Activated CD4-positive, alpha-beta T cell treated with anti-CD3 and anti-CD28 coated beads, Interleukin-2, amount 10 ng/mL, durations not matched to agents 24 days and 14 days (primary cell): ENCODE measurements around the gene PRUNE2. TPM values are rescaled to one million over a fixed set of nuclear protein-coding genes. Genes with fewer than 3 reads are reported as not detected.

Experiments
- DNase-seq: peaks from one replicate; pipeline ENCODE4 v3.0.0; 2022
- H3K27ac Mint-ChIP-seq: one replicate; pipeline ENCODE4 v1.8.0; 2022; ENCODE audit warnings: mild to moderate bottlenecking, mixed read lengths
- H3K27me3 Mint-ChIP-seq: one replicate; pipeline ENCODE4 v1.8.0; 2022; ENCODE audit warnings: mixed read lengths
- H3K36me3 Mint-ChIP-seq: one replicate; pipeline ENCODE4 v1.8.0; 2022; ENCODE audit warnings: low read depth, mild to moderate bottlenecking, mixed read lengths
- H3K4me1 Mint-ChIP-seq: one replicate; pipeline ENCODE4 v1.8.0; 2021; ENCODE audit warnings: mixed read lengths
- H3K4me3 Mint-ChIP-seq: one replicate; pipeline ENCODE4 v1.8.0; 2022; ENCODE audit warnings: mild to moderate bottlenecking, moderate library complexity, mixed read lengths
- H3K9me3 Mint-ChIP-seq: one replicate; pipeline ENCODE4 v1.8.0; 2021; ENCODE audit warnings: mixed read lengths
- intact Hi-C: fragments of 100-400 bp; cut with micrococcal nuclease; formaldehyde crosslinking; loops from one replicate; pipeline ENCODE4 v1.15.1; 2023
- total RNA-seq: library from RNA; stranded (reverse); gene quantifications from 2 replicates; pipeline ENCODE4 v1.2.3, GENCODE V29; 2022

The PRUNE2 gene
- total RNA-seq, 1 donor from 2014 or later, result 0.40 TPM

DNA sequence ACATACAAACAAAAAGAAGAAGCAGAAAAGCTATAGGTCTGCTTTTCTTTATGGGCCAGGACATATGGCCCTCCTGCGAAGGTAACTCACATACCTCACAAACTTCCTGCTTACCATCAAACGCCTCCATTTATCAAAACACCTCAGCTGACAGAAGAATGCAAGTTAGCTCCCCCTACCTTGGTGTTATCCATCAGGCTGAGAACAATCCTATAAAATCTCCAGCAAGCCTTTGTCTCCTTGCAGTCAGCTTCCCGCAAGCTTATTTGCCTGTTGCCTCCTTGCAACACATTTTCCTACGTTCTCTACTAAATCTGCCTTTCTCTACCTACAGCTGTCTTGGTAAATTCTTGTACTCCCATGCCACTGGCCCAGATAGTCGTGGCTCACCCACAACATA is 164.4 kb downstream of the PRUNE2 start:
- H3K27ac Mint-ChIP-seq, result no peak overlapping the region
- no peak overlapping the region for H3K4me3 Mint-ChIP-seq
- intact Hi-C loops, result no loop called here
- H3K27me3 Mint-ChIP-seq, result peaks cover 4% of the 10 kb centered on the region
- peaks cover 10% of the 10 kb centered on the region for H3K9me3 Mint-ChIP-seq
- peaks cover 7% of the 10 kb centered on the region for H3K4me1 Mint-ChIP-seq
- H3K36me3 Mint-ChIP-seq, result no peaks in the 10 kb centered on the region
- no peak for DNase-seq

DNA sequence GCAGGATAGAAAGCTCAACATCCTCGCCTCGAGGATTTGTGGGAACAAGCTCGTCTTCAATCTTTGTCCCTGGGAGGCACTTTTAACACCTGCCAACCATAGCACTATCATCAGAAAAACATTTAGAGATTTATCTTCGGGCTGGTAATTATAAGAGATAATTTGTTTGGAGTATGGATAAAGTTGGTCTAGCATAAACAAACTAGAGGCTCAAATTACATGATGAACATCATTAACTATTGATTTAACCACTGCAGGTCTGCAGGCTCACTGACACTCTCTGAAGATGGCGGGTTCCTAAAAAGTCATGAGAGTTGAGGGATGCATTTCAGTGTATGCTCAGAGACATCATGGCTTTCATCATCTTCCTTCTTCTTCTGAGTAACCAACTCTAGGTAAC is 167.5 kb downstream of the PRUNE2 start:
- Mint-ChIP-seq H3K4me3 (no peak overlapping the region), H3K36me3 (no peaks in the 10 kb centered on the region), H3K4me1 (no peaks in the 10 kb centered on the region), H3K27me3 (peaks cover 8% of the 10 kb centered on the region), H3K27ac (no peak overlapping the region), H3K9me3 (peaks cover 10% of the 10 kb centered on the region)
- intact Hi-C loops, result no loop called here
- DNase-seq, result no peak

DNA sequence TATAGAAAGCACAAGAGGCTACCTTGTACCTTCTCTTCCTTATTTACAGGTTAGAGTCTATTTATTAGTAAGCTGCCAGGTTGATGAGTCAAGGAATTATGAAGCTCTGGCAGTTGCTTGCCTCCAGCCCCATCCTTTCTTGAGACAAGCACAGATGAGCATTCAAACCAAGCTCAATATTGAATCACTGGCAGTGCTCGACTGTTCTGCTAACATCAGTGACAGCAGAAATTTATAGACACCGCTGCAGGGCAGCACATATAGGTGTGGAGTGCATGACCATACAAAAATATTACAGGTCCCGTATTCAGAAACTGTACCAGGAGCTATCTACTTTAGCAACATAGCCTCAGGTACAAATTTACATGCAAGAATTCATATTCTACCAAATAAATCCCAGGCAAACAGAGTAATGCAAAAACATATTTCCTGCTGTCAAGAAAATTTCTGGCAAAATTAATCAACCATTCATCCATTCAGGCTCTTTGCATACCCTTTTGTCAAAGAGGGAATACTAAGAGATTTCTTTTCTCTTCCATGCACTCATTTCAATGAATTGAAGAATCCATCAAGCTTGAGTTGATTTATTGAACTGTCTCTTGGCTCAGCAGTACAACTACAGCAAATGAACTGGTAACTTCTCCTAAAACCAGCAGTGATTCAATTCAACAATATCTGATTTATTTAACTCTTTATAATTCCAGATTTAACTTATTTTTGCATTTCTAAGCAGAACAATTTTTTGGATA is 168.6 kb downstream of the PRUNE2 start:
- intact Hi-C loops, result no loop called here
- no peaks in the 10 kb centered on the region for H3K4me1 Mint-ChIP-seq
- H3K36me3 Mint-ChIP-seq, result no peaks in the 10 kb centered on the region
- no peak overlapping the region for H3K27ac Mint-ChIP-seq
- no peak for DNase-seq
- peaks cover 6% of the 10 kb centered on the region for H3K9me3 Mint-ChIP-seq
- peaks cover 8% of the 10 kb centered on the region for H3K27me3 Mint-ChIP-seq
- H3K4me3 Mint-ChIP-seq, result no peak overlapping the region

DNA sequence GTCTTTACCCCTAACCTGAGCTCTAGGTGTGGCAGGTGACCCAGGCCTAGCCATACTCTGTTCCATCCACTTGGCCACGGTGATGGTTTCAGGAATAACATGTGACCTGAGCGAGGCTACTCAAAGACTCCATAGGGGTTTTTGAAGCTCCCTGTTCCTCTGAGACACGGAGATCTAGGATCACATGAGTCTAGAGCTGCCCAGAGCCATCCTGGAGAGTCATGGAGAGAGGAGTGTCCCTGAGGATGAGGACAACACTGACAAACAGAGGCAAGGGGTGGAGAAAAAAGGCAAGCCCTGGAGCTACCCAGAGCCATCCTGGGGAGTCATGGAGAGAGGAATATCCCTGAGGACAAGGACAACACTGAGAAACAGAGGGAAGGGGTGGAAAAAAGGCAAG is 171.2 kb downstream of the PRUNE2 start:
- H3K27me3 Mint-ChIP-seq, result peaks cover 10% of the 10 kb centered on the region
- H3K4me3 Mint-ChIP-seq, result no peak overlapping the region
- no peak overlapping the region for H3K27ac Mint-ChIP-seq
- intact Hi-C loops, result no loop called here
- H3K36me3 Mint-ChIP-seq, result no peaks in the 10 kb centered on the region
- no peaks in the 10 kb centered on the region for H3K9me3 Mint-ChIP-seq
- no peak for DNase-seq
- H3K4me1 Mint-ChIP-seq, result no peaks in the 10 kb centered on the region

DNA sequence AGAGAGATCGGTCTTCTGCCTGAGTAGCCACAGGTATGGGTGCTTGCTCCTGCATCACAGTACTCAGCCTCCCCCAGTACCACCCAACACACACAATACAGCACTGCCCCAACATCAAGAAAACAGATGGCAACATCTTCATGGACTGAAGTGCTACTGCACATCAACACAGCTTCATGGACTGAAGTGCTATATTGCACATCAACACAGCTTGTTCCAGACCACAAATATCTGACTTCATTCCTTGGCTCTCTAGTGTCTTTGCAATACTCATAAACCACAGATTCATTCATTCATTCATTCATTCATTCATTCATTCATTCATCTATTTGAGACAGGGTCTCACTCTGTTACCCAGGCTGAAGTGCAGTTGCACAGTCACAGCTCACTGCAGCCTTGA is 172.8 kb downstream of the PRUNE2 start:
- peaks cover 9% of the 10 kb centered on the region for H3K27me3 Mint-ChIP-seq
- no peaks in the 10 kb centered on the region for H3K9me3 Mint-ChIP-seq
- no peaks in the 10 kb centered on the region for H3K4me1 Mint-ChIP-seq
- no peak for DNase-seq
- H3K36me3 Mint-ChIP-seq, result no peaks in the 10 kb centered on the region
- H3K4me3 Mint-ChIP-seq, result no peak overlapping the region
- H3K27ac Mint-ChIP-seq, result no peak overlapping the region
- intact Hi-C loops, result no loop called here

DNA sequence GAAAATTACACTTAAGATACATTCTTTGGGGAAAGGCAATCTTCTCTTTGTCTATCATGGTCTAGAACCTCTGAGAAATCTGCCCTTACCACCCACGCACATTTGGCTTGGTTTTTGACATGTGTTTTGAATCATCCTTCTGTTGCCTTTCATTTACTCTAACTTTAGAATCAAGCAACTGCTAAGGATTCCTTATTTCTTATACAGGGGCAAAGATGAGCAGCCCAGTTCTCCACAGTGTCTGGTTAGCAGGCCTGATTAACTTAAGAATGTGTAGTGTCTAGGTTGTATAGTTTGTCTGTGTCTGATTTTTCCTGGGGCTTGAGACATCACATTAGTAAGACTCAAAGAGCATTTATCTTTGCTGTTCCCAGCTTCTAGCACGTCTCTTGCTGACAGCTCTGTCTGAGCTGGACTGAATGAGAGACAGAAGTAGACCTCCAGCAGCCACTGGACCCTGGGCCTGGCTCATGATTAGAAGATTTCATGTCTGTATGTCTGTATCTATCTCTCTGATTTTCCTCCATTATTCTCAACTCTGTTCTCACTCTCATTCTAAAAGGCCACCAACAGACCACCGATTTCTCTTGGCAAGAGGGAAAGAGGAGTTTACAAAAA is 173.5 kb downstream of the PRUNE2 start:
- DNase-seq, result no peak
- no peak overlapping the region for H3K4me3 Mint-ChIP-seq
- H3K9me3 Mint-ChIP-seq, result no peaks in the 10 kb centered on the region
- no peaks in the 10 kb centered on the region for H3K36me3 Mint-ChIP-seq
- no peak overlapping the region for H3K27ac Mint-ChIP-seq
- intact Hi-C loops, result no loop called here
- no peaks in the 10 kb centered on the region for H3K4me1 Mint-ChIP-seq
- peaks cover 9% of the 10 kb centered on the region for H3K27me3 Mint-ChIP-seq

DNA sequence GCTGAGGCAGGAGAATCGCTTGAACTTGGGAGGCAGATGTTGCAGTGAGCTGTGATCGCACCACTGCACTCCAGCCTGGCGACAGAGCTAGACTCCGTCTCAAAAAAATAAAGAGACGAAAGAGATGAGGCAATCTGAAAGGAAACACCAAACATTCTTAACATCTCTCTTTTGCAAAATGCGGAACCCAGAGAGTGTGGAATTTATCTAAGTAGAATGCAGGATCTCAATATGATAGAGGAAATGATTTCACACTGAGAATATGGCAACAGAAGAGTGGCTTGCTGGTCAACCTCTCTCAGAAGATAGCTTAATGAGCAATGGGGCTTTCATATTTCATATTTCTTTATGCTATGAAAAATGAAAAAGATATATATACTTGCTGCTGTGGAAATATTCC is 175.1 kb downstream of the PRUNE2 start:
- intact Hi-C loops, result no loop called here
- no peaks in the 10 kb centered on the region for H3K9me3 Mint-ChIP-seq
- no peak overlapping the region for H3K27ac Mint-ChIP-seq
- peaks cover 17% of the 10 kb centered on the region for H3K27me3 Mint-ChIP-seq
- DNase-seq, result no peak
- no peaks in the 10 kb centered on the region for H3K36me3 Mint-ChIP-seq
- no peaks in the 10 kb centered on the region for H3K4me1 Mint-ChIP-seq
- no peak overlapping the region for H3K4me3 Mint-ChIP-seq

DNA sequence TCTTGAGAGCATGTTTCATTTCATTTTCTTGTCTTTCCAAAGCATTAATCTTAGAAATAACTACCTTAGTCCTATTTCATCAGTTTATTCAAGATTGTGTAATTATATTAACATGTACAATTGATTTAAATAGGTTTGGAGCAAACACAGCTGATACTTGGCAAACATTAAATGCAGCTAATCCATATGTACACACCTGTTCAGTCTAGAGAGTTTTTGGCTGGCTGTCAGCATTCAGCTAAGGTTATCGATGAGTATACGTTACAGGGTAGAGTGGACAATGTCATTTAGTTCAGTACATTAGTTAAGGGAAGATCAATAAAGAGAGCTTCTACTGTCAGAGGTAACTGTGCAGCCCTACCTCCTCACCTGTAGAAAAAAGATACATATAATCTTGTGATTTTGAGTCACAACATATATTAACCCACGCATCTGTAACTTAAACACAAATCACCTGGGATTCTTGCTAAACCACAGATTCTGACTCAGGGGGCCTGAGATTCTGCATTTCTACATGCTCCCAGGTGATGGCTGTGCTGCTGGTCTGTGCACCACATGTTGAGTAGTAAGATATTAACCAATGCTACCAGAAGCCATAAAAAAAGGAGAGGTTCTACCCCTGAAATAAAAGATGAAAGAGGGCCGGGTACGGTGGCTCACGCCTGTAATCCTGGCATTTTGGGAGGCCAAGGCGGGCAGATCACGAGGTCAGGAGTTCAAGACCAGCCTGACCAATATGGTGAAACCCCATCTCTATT is 175.8 kb downstream of the PRUNE2 start:
- DNase-seq, result no peak
- intact Hi-C loops, result no loop called here
- Mint-ChIP-seq H3K27ac (no peak overlapping the region), H3K27me3 (peaks cover 21% of the 10 kb centered on the region), H3K9me3 (no peaks in the 10 kb centered on the region), H3K4me1 (no peaks in the 10 kb centered on the region), H3K4me3 (no peak overlapping the region), H3K36me3 (no peaks in the 10 kb centered on the region)

DNA sequence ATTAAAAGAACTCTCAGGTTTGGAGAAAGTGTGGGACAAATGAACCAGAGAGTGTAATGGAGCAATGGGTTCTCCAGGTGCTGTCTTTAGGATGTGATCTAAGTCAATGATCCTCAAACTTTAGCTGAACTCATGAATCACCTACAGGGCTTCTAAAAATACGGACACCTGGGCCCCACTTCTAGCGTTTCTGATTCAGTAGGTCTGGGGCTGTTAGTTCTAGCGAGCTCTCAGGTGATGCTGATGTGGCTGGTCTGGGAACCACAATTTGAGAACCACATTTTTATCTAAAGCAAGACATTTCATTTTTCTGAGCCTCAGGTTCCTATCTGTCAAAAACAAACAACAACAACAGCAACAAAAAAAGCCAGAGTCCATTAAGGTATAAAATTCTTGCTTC is 176.8 kb downstream of the PRUNE2 start:
- no peak for DNase-seq
- intact Hi-C loops, result no loop called here
- Mint-ChIP-seq H3K4me1 (no peaks in the 10 kb centered on the region), H3K27me3 (peaks cover 17% of the 10 kb centered on the region), H3K9me3 (no peaks in the 10 kb centered on the region), H3K36me3 (no peaks in the 10 kb centered on the region), H3K4me3 (no peak overlapping the region), H3K27ac (no peak overlapping the region)

DNA sequence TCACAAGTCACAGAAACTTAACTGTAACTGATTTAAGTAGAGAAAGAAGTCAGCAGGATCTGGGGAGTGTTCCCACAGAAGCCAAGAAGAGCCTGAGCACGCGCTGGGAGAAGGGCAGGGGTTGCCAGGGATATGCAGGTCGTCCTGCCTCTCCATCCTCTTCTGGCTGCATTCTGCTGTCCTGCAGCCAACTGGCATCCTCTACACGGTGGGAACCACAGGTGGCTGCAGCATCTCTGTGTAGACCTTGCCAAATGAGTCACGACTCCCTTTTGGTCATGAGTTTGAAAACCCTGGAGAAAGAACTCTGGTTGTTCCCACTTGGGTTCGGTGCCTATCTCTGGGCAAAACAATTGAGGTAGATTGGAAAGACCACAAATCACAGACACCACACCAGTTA is 180.0 kb downstream of the PRUNE2 start:
- DNase-seq, result no peak
- Mint-ChIP-seq H3K4me3 (no peak overlapping the region), H3K4me1 (no peaks in the 10 kb centered on the region), H3K36me3 (no peaks in the 10 kb centered on the region), H3K27ac (no peak overlapping the region), H3K9me3 (no peaks in the 10 kb centered on the region), H3K27me3 (peaks cover 21% of the 10 kb centered on the region)
- intact Hi-C loops, result no loop called here

DNA sequence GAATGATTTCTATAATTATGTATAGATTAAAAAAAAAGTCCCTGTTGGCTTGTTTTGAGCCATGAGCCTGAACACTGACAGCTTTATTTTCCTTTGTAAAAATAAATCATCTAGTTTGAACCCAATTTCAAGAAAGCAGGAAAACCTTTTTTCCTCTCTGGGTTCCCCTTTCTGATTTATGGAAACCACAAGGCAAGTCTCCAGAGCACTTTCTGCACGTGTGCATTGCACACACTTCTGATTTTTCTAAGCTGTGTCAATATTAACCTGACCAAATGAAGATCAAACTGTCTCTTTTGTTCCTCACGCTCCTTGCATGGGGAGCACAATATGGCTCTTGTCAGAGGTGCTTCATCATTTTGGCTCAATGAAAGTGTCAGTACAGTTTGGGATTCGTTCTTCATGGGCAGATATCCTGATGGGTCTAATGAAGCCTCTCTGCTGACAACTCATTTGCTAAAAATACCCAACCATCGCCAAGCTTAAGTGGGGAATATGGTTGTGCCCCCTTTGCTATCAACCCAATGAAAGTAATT is 180.8 kb downstream of the PRUNE2 start:
- Mint-ChIP-seq H3K4me1 (no peaks in the 10 kb centered on the region), H3K4me3 (no peak overlapping the region), H3K27ac (no peak overlapping the region), H3K9me3 (no peaks in the 10 kb centered on the region), H3K27me3 (peaks cover 18% of the 10 kb centered on the region), H3K36me3 (no peaks in the 10 kb centered on the region)
- intact Hi-C loops, result no loop called here
- no peak for DNase-seq

DNA sequence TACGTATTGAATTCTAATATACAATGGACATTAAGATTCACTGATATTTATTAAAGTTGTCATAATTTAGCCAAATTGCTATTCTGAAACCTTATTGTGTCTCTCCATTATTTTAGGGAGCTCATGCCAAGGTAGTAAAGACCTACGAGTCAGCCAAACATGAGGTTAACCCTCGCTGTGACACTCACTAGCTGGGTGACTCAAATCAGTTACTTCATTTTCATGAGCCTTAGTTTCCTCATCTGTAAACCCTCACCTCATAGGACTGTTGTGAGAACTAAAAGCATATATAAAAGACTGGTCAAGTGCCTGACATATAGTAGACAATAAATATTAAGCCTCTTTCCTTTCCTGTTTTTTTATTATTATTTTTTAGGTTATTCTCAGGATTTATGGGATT is 185.7 kb downstream of the PRUNE2 start:
- Mint-ChIP-seq H3K4me1 (no peaks in the 10 kb centered on the region), H3K27me3 (peaks cover 21% of the 10 kb centered on the region), H3K27ac (no peak overlapping the region), H3K36me3 (no peaks in the 10 kb centered on the region), H3K9me3 (no peaks in the 10 kb centered on the region), H3K4me3 (no peak overlapping the region)
- intact Hi-C loops, result no loop called here
- DNase-seq, result no peak

DNA sequence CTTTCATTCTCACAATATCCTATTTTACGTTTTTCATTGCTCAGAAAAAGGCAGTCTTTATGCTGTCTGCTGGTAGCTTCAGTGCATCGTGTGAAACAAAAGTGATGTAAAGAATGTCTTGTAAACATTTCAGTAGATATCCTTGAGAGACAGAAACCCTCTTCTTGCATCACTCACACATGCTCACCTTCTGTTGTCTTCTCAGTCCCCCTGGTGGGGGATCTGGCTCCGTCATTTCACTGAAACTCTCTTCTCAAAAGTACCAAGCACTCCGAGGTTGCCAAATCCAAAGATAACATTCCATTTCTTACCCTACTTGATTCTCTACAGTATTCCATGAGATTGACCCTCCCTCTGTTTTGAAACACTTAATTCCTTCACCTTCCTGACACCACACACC is 187.7 kb downstream of the PRUNE2 start:
- intact Hi-C loops, result no loop called here
- H3K27ac Mint-ChIP-seq, result no peak overlapping the region
- no peaks in the 10 kb centered on the region for H3K36me3 Mint-ChIP-seq
- no peak for DNase-seq
- H3K4me3 Mint-ChIP-seq, result no peak overlapping the region
- no peaks in the 10 kb centered on the region for H3K4me1 Mint-ChIP-seq
- H3K9me3 Mint-ChIP-seq, result no peaks in the 10 kb centered on the region
- peaks cover 20% of the 10 kb centered on the region for H3K27me3 Mint-ChIP-seq

DNA sequence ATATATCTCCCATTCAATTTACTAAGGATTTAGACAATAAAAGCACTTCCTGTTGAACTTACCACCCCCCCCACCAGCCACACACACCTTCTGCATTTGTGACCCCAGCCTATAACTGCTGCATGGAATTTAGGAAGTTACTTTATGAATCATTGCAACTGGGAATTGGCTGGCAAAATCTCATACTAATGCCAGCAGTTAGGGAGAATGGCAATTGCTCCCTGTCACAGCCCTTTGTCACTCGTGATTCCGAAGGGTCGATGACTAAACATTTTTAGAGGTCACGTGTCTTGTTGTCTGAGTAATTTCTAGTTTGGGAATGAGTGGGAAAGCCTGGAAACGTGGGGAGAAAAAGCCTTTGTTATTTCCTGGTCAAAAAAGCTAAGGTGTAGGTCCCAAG is 188.3 kb downstream of the PRUNE2 start:
- H3K27ac Mint-ChIP-seq, result no peak overlapping the region
- peaks cover 17% of the 10 kb centered on the region for H3K27me3 Mint-ChIP-seq
- DNase-seq, result no peak
- H3K4me1 Mint-ChIP-seq, result no peaks in the 10 kb centered on the region
- H3K4me3 Mint-ChIP-seq, result no peak overlapping the region
- H3K9me3 Mint-ChIP-seq, result no peaks in the 10 kb centered on the region
- H3K36me3 Mint-ChIP-seq, result no peaks in the 10 kb centered on the region
- intact Hi-C loops, result no loop called here
